ENCODE data around the gene SYCE3. TPM values are rescaled to one million over a fixed set of nuclear protein-coding genes. Genes with fewer than 3 reads are reported as not detected.
A peak's percentile ranks its signal among the peaks of the same experiment; 100 is the strongest.

The SYCE3 gene
- total and polyA plus RNA-seq, 9 of the 15 experiments (the other 6 are each of a cell fraction or from before 2014, with no cell fraction given) = 0.56 TPM; not detected in 8

- TF ChIP-seq DDX20 (tag; IDR thresholded peaks at IDR 0.05; ENCODE audit: low read depth) (no peak), UBTF (IDR thresholded peaks at IDR 0.05; ENCODE audit: borderline replicate concordance in 1 of 2, low read depth in 2 of 2, low read length in 2 of 2) (no peak), ZNF175 (CRISPR knock-in tag; IDR thresholded peaks at IDR 0.05; ENCODE audit: low read depth) (no peak), ZNF41 (CRISPR knock-in tag; conservative IDR thresholded peaks at IDR 0.05) (no peak), CHCHD3 (CRISPR knock-in tag; IDR thresholded peaks at IDR 0.05) (no peak), ZNF830 (CRISPR knock-in tag; IDR thresholded peaks at IDR 0.05) (no peak), ZNF146 (CRISPR knock-in tag; IDR thresholded peaks at IDR 0.05; ENCODE audit: unreplicated experiment) (no peak), ZNF766 (CRISPR knock-in tag; conservative IDR thresholded peaks at IDR 0.05) (no peak), RBFOX2 (IDR thresholded peaks at IDR 0.05; ENCODE audit: low read depth, low read length) (peak; percentile 56), AFF4 (CRISPR knock-in tag; IDR thresholded peaks at IDR 0.05) (no peak), SFPQ (IDR thresholded peaks at IDR 0.05; ENCODE audit: low read depth, low read length) (no peak), CLOCK (CRISPR knock-in tag; IDR thresholded peaks at IDR 0.05; ENCODE audit: borderline replicate concordance) (no peak), RAD51 (IDR thresholded peaks at IDR 0.05; ENCODE audit: borderline replicate concordance, low read depth) (no peak)
Measured at GRCh38 chr22:50546326-50547262, 16.1 kb downstream of the SYCE3 start (continued).

Data from K562 (cell line).